Measurements from ENCODE around the gene CEMP1.

DNA sequence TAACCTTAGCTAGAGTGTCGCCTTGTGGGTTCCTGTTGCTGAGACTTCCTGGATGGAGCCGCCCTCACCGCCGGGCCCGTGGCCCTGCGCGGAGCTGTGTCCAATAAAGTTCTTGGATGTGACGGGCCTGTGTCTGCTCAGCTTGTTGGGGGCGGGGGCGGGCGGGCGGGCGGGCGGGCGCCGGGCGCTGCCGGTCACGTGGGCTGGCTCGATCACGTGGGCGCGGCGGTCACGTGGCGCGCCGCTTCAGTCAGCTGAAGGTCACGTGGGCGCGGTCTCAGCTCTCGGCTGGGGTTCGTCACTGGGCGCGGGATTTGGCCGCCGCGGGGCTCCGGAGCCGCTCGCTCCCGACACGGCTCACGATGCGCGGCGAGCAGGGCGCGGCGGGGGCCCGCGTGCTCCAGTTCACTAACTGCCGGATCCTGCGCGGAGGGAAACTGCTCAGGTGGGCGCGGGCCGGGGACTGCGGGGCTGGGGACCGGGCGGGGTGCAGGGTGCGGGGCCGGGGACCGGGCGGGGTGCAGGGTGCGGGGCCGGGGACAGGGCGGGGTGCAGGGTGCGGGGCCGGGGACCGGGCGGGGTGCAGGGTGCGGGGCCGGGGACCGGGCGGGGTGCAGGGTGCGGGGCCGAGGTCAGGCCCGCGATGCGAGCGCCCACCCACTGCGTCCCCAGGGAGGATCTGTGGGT is 11.0 kb downstream of the CEMP1 start, which contains the start of gene AMDHD2:
- no peak for TF ChIP-seq CTCF (IDR thresholded peaks at IDR 0.05; ENCODE audit: low read depth, low read length)
- no peak for TF ChIP-seq EZH2phosphoT487 (IDR thresholded peaks at IDR 0.05; ENCODE audit: low read depth)
